HG02678 (cell line): ENCODE data around the gene TMEM208.

Experiments used
- ATAC-seq: cut with Tn5 transposase; IDR thresholded peaks from one replicate; pipeline ENCODE4 v1.9.1; 2021; ENCODE audit warnings: mild to moderate bottlenecking, moderate library complexity; ENCODE audit not compliant: unreplicated experiment

TMEM208 gene

DNA sequence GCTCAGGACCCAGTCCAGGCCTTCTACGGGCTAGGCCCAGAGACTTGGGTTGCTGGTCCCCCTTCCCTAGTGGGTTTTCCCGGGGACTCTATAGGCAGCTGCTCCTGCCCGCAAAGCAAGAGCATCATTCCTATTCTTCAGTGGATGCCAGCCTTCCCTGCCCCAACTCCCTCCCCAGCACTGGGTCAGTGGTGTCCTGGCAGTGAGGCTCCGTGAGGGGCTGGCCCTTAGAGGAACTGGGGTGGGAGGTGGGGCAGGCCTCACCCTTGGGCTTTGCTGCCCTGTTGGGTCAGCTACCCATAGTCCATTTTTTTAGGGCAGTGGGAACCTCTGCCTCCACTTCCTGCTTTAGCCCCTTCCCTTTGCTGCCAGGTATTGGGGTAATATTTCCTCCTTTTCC, 44.5 kb downstream of the TMEM208 start:
- ATAC-seq: no peak

DNA sequence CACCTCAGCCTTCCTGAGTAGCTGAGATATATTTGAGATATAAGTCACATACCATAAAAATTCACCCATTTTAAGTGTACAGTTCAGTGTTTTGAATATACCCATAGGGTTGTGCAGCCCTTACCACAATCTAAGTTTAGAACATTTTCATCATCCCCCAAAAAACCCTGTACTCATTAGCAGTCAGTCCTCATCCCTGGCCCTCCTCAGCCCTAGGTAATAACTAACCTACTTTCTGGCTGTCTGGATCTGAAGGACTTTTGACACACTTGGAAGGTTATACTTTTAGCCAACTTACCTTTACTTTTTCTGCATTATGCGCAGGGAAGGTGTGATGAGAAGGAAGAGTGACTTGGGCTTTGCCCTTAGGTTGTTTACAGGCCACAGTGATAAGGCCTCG, 48.4 kb downstream of the TMEM208 start:
- no peak for ATAC-seq

DNA sequence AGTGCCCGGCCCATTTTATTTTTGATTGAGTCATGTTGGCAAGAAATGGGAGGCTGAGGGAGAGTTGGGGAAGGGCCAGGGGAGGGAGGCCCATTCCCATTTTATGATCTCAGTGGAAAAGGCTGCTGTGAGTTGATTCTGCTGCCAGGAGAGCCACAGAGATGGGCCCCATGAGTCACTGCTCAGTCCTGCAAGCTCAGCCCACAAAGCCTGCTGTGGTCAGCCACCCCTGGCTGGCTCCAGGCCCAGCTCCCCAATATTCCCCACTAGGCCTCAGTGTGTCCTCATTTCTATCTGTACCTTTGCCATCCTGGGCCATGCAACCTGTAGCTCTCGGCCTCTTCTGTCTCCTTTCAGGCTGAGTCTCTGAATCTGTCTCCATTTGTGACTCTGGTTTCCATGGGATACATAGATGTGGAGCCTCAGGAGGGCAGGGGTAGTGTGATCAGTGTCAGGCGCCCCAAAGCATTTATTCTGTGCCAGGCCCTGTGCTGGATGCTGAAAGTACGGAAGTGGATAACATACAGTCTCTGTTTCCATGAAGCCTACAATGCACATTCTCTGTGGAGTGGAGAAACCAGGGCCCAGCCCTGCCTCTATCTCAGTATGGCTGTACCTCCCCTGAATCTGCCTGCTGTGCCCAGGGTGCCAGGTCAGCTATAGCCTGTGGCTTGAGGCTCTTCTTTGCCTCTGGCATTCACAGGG, 50.5 kb downstream of the TMEM208 start:
- no peak for ATAC-seq

DNA sequence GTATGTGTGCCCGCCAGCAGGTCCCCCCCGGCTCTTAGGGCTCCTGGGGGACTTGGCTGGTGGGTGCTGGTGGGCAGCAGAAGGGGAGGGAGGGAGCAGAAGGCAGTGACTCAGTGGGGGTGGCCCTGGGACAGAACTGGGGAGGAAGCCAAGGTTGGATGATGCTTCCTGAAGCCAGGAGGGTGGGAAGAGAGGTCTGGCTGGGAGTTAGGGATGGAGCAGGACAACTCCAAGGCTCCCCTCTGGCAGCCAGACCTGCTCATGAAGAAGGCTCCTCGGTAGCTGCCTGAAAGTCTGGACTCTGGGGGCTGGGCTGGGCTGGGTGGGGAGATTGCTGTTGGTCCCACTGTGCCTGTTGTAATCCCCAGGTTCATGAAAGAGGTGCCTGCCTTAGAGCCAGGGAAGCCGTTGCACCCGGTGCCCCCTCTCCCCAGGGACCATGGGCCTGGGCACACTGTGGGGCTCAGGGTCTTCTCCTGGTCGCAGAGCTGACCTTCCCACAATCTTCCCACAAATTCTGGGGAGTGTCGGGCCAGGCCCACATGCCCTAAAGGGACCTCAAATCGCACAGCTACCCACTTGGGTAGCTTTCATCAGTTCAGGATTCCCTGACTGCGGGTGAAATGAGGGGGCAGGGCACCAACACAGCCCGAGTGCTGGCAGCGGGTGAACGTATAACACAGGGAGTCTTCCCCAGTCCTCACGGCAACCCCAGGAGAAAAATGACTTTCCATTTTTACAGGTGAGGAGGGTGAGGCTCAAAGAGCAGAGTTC, 51.3 kb downstream of the TMEM208 start:
- no peak for ATAC-seq
